OCI-LY1 (cell line): ENCODE data around the gene ADCY4.

ENCODE experiments used
- H2AFZ ChIP-seq: fragments of 200-600 bp; sonication (generic), shearing (Covaris generic); 2 replicates; pipeline ENCODE4 v1.6.0; 2014; ENCODE audit warnings: antibody characterized with exemption, mild to moderate bottlenecking, low read length
- H3F3A ChIP-seq: fragments of 200-600 bp; sonication (generic), shearing (Covaris generic); 2 replicates; pipeline ENCODE4 v1.6.0; 2014; ENCODE audit warnings: mild to moderate bottlenecking, antibody characterized with exemption, low read length, moderate library complexity; ENCODE audit not compliant: insufficient read depth
- H3K27ac ChIP-seq: fragments of 200-600 bp; sonication (generic); 2 replicates; pipeline ENCODE4 v1.5.1; 2014; ENCODE audit warnings: low read length, mixed run types, mild to moderate bottlenecking, low read depth; ENCODE audit not compliant: poor library complexity, severe bottlenecking
- H3K27me3 ChIP-seq: fragments of 200-600 bp; sonication (generic); 2 replicates; pipeline ENCODE4 v1.6.0; 2014; ENCODE audit warnings: antibody characterized with exemption, mild to moderate bottlenecking, low read length, moderate library complexity; ENCODE audit not compliant: insufficient read depth
- H3K36me3 ChIP-seq: fragments of 200-600 bp; sonication (generic); 2 replicates; pipeline ENCODE4 v1.6.1; 2014; ENCODE audit warnings: mild to moderate bottlenecking, antibody characterized with exemption, low read length, moderate library complexity, mixed read lengths; ENCODE audit not compliant: insufficient read depth
- H3K4me1 ChIP-seq: fragments of 200-600 bp; sonication (generic); 2 replicates; pipeline ENCODE4 v1.5.1; 2014; ENCODE audit warnings: mild to moderate bottlenecking, low read length, moderate library complexity; ENCODE audit not compliant: insufficient read depth, severe bottlenecking
- H3K4me2 ChIP-seq: fragments of 200-600 bp; sonication (generic), shearing (Covaris generic); 2 replicates; pipeline ENCODE4 v1.6.1; 2014; ENCODE audit warnings: low read length
- H3K4me3 ChIP-seq: fragments of 200-600 bp; sonication (generic); 2 replicates; pipeline ENCODE4 v1.5.1; 2014; ENCODE audit warnings: low read length, low read depth, mild to moderate bottlenecking, mixed read lengths; ENCODE audit not compliant: poor library complexity, severe bottlenecking
- H3K79me2 ChIP-seq: fragments of 200-600 bp; shearing (Covaris generic); 2 replicates; pipeline ENCODE4 v1.6.1; 2016; ENCODE audit warnings: mixed run types, low read length, mixed read lengths; ENCODE audit not compliant: insufficient read depth
- H3K9ac ChIP-seq: fragments of 200-600 bp; sonication (generic), shearing (Covaris generic); 2 replicates; pipeline ENCODE4 v1.6.1; 2014; ENCODE audit warnings: mild to moderate bottlenecking, low read length, mixed read lengths
- H3K9me2 ChIP-seq: fragments of 200-600 bp; sonication (generic), shearing (Covaris generic); 2 replicates; pipeline ENCODE4 v1.6.1; 2014; ENCODE audit warnings: low read depth, mild to moderate bottlenecking, low read length, mixed read lengths
- H3K9me3 ChIP-seq: fragments of 200-600 bp; shearing (Covaris generic); 2 replicates; pipeline ENCODE4 v1.6.1; 2014; ENCODE audit warnings: low read length, mixed read lengths
- H4K20me1 ChIP-seq: fragments of 200-600 bp; sonication (generic), shearing (Covaris generic); 2 replicates; pipeline ENCODE4 v1.6.0; 2016; ENCODE audit warnings: mild to moderate bottlenecking, low read length; ENCODE audit not compliant: insufficient read depth
- EZH2 ChIP-seq: fragments of 200-600 bp; sonication (generic), shearing (Covaris generic); IDR thresholded peaks from 2 replicates; pipeline ENCODE4 v1.8.0; 2017; ENCODE audit warnings: borderline replicate concordance, mixed run types, mild to moderate bottlenecking, antibody characterized with exemption, low read length, moderate library complexity, mixed read lengths
- TF ChIP-seq, protein P1 (sequence below): fragments of 200-600 bp; sonication (generic), shearing (Covaris generic); IDR thresholded peaks from 2 replicates; pipeline ENCODE4 v1.5.1; 2017; ENCODE audit warnings: mild to moderate bottlenecking, antibody characterized with exemption, low read length, moderate library complexity, mixed read lengths

Gene ADCY4

DNA sequence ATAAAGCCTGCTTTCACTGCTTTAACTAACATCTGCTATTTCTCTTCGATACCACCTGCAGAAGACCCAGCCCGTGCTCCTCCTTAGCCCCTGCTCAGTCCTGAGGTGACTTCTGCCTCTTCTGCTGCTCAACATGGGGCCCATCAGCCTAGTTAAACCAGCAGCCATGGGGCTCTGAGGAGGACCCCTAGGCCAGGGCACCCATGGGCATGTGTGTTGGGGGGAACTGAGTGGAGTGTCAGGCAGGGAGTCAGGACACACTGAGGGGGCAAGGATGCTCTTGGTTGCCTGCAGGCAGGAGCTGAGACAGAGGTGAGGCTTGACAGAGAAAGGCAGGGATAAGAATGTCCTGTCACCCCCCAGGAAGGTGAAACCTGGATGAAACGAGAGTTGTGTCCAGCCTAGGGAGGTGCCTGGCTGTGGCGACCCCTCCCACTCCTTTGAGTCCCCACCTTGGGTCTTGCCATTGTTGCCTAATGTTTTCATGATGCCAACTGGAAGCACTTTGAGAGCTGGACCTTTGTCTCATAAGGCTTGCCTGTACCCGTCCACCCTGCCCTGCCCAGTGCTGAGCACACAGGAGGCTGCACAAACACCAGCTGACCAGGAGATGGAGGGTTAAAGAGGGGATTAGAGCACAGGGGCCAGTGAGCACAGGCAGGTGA, 50.9 kb downstream of the ADCY4 start:
- H3K79me2 ChIP-seq: no peaks in the 10 kb centered on the region
- H3K4me3 ChIP-seq: no peak overlapping the region
- no peak overlapping the region for H2AFZ ChIP-seq
- no peaks in the 10 kb centered on the region for H3K9me2 ChIP-seq
- H3K9ac ChIP-seq: no peak overlapping the region
- no peak overlapping the region for H3K4me2 ChIP-seq
- no peak overlapping the region for H3K27ac ChIP-seq
- H3F3A ChIP-seq: no peaks in the 10 kb centered on the region
- no peaks in the 10 kb centered on the region for H3K27me3 ChIP-seq
- H3K36me3 ChIP-seq: no peaks in the 10 kb centered on the region
- H3K4me1 ChIP-seq: peaks cover 6% of the 10 kb centered on the region
- no peaks in the 10 kb centered on the region for H3K9me3 ChIP-seq
- TF ChIP-seq, protein P1, sequence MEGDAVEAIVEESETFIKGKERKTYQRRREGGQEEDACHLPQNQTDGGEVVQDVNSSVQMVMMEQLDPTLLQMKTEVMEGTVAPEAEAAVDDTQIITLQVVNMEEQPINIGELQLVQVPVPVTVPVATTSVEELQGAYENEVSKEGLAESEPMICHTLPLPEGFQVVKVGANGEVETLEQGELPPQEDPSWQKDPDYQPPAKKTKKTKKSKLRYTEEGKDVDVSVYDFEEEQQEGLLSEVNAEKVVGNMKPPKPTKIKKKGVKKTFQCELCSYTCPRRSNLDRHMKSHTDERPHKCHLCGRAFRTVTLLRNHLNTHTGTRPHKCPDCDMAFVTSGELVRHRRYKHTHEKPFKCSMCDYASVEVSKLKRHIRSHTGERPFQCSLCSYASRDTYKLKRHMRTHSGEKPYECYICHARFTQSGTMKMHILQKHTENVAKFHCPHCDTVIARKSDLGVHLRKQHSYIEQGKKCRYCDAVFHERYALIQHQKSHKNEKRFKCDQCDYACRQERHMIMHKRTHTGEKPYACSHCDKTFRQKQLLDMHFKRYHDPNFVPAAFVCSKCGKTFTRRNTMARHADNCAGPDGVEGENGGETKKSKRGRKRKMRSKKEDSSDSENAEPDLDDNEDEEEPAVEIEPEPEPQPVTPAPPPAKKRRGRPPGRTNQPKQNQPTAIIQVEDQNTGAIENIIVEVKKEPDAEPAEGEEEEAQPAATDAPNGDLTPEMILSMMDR: no peak
- no peak for TF ChIP-seq EZH2
- no peaks in the 10 kb centered on the region for H4K20me1 ChIP-seq

DNA sequence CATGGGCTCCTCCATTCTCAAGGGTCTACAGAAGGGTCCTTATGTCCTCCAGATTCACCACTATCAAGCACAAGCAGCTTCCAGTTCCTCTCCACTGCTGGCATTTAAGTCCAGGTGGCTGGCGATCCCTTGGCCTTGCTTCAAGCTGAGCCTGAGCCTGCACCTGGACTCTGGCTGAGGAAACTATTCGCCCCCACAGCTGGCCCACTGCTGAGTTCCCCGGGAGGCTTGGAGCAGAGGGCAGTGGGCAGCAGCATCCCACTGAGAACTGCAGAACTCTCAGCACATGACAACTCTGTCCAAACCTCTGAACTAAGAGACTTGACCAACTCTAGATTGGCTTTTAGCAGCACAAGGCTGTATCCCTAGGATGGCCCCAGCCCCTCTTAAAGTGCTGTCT, 52.1 kb downstream of the ADCY4 start:
- no peaks in the 10 kb centered on the region for H4K20me1 ChIP-seq
- H3K27ac ChIP-seq: no peak overlapping the region
- H2AFZ ChIP-seq: no peak overlapping the region
- no peak overlapping the region for H3K4me3 ChIP-seq
- no peaks in the 10 kb centered on the region for H3K79me2 ChIP-seq
- no peaks in the 10 kb centered on the region for H3F3A ChIP-seq
- no peaks in the 10 kb centered on the region for H3K9me2 ChIP-seq
- H3K9ac ChIP-seq: no peak overlapping the region
- no peaks in the 10 kb centered on the region for H3K36me3 ChIP-seq
- H3K4me1 ChIP-seq: peaks cover 11% of the 10 kb centered on the region
- H3K9me3 ChIP-seq: no peaks in the 10 kb centered on the region
- no peak for TF ChIP-seq EZH2
- TF ChIP-seq, protein P1: no peak
- H3K27me3 ChIP-seq: no peaks in the 10 kb centered on the region
- H3K4me2 ChIP-seq: no peak overlapping the region

DNA sequence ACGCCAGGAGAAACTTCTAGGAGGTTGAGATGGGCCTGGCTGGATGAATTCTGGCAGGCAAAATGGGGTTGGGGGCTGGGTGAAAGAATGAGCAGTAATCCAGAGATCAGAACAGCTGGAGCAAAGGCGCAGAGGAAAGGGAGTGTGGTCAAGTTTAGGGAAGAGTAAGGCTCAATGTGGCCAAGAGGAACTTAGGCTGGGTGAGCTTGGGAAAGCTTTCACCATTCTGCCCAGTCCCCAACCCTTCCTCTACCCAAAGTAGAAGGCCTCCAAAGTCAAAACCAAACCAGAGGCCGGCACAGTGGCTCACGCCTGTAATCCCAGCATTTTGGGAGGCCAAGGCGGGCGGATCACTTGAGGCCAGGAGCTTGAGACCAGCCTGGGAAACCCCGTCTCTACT, 53.2 kb downstream of the ADCY4 start:
- no peaks in the 10 kb centered on the region for H3K79me2 ChIP-seq
- no peak overlapping the region for H3K9ac ChIP-seq
- H3K4me3 ChIP-seq: no peak overlapping the region
- no peaks in the 10 kb centered on the region for H3K27me3 ChIP-seq
- H3K27ac ChIP-seq: no peak overlapping the region
- no peaks in the 10 kb centered on the region for H3K9me3 ChIP-seq
- no peaks in the 10 kb centered on the region for H3K36me3 ChIP-seq
- no peaks in the 10 kb centered on the region for H4K20me1 ChIP-seq
- H2AFZ ChIP-seq: no peak overlapping the region
- peaks cover 16% of the 10 kb centered on the region for H3K4me1 ChIP-seq
- no peaks in the 10 kb centered on the region for H3K9me2 ChIP-seq
- TF ChIP-seq, protein P1: no peak
- no peak for TF ChIP-seq EZH2
- no peak overlapping the region for H3K4me2 ChIP-seq
- no peaks in the 10 kb centered on the region for H3F3A ChIP-seq
